Activated CD8-positive, alpha-beta memory T cell treated with anti-CD3 and anti-CD28 coated beads, Interleukin-2, amount 50 U/mL, for 48 hours (primary cell): Measurements from ENCODE around the gene DLK1.
A peak's percentile ranks its signal among the peaks of the same experiment; 100 is the strongest.

Source experiments
- DNase-seq: peaks from one replicate; pipeline ENCODE4 v3.0.0-alpha.2; 2020

DLK1 gene

DNA sequence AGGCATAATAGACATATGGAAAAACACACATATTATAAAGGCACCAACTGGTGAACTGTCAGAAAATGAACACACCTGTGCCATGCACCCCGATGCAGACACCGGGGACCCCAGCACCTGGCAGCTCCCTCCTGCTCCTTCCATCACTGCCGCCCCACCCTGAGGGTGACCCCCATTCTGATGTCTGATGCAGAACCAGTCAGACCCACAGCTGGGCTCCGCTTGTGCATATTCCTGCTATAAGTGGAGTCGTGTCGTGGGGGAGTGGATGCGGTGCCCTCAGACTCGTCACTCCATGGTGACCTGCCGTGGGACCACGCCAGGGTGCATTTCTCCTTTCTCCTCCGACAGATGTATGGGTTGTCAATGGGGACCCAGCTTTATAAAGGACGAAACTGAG, 53.6 kb downstream of the DLK1 start:
- DNase-seq, result peak; percentile 10

DNA sequence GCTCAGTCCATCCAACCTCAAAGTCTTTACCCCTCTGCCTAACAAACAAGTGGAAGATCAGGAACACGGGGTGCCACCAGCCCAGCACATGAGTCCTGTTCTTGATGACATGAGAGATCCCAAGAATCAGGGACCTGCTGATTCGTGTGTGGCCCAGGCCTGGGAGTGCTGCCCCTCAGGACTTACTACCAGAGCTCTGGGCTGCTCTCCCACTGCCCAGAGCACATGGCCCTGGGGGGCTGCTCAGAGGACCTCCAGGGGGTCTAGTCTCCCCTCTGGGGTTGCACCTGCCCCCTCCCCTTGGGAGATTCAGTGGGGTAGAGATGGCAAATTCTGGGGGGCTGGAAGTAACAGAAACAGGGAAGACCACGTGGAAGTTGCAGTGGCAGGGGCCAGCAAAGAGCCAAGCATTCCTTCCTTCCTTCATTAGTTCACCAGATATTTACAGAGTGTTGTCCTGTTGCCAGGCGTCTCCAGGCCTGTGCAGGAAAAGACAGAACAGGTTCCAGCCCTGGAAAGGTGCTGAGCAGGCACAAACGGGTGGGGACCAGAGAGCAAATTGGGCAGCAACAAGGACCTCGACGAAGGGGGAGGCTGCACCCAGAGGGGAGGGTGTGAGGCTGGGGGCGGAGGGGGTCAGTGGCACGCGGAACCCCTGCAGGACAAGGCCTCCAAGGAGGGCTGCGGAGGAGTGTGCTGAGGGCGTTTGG, 54.1 kb downstream of the DLK1 start:
- peak; percentile 36 for DNase-seq

DNA sequence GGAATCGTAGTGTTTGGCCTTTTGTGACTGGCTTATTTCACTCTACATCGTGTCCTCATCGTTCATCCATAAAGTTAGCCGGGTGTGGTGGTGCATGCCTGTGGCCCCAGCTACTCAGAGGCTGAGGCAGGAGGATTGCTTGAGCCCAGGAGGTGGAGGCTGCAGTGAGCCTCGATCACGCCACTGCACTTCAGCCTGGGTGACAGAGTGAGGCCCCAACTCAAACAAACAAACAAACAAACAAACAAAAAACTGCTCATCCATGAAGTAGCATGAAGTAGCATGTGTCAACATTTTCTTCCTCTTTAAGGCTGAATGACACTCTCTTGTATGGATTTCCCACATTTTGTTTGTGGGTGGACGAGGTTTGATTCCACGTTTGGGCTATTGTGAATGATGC, 55.3 kb downstream of the DLK1 start:
- DNase-seq, result no peak

DNA sequence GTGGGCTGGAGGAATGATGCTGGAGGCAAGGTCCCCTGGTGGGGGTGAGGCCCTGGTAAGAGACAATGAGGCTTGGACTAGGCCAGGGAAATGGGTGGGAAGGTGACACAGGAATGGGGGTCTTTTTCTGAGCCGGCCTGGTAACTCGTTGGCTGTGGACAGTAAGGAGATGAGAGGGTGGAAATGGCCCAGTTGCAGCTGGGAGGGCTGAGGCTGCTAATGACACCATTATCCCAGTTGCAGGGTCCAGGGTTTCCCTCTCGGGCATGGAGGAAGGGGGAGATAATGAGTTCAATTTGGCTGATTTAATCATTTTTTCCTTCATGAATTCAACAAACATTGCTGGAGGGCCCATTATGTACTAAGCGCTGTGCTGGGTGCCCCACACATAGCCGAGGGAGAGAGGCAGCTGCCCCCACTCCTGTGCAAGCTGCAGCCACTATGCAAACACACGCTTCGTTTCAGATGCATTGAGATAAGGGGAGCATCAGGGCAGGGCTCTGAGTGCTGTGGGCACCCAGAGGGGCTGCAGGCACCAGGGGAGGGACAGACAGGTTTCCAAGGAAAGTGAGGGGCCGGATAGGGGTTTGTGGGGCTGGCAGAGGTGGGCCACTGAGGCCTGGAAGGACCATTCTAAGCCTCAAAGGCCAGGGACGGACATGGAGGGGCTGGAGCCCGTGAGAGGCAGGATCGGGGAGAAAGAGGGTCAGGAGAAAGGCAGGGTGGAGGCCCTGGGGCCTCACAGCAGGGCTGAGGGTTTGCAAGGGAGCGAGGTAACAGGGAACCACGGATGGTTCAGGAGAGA, 56.0 kb downstream of the DLK1 start:
- DNase-seq, result no peak

DNA sequence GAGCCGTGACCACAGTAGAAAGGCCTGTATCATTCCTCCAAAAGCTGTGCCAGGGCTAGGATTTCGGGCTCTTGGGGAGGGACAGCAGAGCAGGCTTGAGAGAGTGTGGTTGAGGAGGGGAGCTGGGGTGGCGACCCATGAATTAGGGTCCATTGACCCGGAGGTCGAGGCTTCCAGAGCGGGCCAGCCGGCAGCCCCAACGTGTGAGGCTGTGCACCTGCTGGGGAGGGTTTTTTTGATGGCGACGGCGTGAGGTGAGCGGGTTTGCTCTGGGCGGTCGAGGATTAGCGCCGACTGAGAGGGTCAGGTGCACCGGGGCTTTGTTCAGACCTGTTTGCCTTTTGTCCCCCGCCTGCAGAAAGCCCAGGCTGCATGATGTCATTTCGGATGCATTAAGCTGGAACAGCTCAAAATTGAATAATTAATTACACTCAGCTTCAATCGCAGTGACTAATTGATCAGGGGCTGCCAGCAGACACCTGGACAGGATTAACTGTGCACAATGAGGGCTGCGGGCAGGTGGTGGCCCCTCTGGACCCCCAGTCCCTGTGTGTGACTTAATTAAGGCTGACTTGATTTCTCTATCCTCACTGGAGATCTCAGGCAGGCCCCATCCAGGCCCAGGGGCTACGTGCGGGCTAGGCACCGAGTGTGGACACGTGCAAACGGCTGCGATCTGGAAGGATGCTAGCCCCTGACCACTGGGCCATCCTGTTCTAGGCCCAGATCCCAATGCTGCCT, 57.1 kb downstream of the DLK1 start:
- DNase-seq, result no peak

DNA sequence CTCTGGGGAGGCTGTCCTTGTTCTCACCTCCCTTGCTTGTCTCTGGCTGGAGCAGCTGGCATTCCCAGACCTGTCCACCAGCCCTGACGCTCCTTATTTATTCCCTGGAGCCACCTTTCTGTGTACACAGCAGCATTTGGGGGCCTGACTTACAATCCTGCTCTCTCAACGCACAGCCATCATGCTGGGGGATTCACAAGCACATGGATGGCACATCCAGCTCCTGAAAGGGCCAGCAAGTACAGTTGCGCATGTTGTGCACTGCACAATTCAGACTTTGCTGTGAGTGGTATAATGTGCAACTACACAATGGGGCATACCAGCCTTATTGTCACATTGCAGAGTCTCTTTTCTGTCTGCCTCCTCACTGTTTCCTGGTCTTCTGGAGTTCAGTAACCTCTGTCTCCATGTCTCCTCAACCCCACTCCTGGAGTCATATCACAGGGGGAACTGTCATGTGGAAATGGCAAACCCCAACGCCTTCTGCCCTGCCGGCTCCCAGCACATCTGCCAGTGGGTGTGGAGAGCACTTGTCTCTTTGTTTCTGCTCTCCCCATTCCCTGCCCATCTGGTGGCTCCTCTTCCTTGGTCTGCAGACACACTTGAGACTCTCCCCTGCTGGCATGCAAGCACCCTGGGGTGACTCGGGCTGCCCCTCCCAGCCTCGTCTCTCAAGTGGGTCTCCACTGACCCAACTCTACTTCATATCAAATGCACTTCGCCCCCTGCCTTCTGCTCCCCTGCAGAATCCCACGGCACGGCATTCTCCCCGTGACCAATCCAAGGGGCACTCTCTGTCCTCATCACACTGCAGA, 58.0 kb downstream of the DLK1 start:
- no peak for DNase-seq

DNA sequence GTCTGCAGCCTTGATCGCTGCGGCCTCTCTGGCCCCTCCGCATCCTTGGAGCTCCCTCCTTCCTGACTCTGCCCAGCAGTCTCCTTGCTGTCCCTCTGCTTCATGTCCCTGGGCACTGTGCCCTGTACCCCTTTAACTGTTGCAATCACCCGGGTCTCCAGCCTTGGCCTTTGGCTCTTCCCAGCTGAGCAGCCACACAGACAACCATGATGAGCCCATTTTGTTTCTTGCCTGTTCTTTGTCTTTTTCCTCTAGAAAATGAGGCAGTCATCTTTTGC, 58.6 kb downstream of the DLK1 start:
- no peak for DNase-seq

DNA sequence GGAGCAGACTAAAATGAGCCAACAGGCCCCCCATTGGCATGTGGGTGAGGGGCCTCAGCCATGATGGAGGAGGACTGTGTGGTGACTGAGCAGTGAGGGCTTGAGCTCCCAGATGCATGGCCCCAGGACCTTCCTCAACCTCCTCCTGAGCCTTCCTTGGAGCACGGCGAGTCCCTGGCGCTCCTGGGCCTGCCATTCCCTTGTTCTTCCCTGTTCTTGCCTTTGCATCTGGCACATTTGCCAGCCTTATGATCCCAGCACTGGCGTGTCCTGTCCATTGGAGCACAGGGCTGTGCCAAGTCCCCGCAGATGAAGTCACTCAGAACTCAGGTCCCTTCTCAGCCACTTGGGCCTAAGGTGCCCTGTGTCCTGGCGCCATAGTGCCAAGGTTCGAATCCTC, 58.9 kb downstream of the DLK1 start:
- DNase-seq, result no peak

DNA sequence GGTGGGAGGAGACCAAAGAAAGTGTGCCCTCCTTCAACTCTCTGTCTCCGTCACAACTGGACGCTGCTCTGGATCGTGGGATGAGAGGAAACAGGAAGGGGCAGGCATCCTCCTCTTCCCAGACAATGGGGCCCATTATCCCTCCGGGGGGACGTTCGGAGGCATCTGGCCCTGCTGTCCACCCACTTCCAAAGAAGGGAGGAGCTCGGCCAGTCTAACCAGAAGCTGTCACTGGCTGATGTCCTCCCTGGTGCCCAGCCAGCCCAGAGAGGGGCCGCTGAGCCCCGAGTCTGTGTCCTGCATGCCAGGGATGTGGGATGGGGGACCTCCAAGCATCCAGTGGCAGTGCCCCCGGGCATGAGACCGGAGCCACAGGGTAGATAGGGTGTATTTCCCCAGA, 59.4 kb downstream of the DLK1 start:
- no peak for DNase-seq

DNA sequence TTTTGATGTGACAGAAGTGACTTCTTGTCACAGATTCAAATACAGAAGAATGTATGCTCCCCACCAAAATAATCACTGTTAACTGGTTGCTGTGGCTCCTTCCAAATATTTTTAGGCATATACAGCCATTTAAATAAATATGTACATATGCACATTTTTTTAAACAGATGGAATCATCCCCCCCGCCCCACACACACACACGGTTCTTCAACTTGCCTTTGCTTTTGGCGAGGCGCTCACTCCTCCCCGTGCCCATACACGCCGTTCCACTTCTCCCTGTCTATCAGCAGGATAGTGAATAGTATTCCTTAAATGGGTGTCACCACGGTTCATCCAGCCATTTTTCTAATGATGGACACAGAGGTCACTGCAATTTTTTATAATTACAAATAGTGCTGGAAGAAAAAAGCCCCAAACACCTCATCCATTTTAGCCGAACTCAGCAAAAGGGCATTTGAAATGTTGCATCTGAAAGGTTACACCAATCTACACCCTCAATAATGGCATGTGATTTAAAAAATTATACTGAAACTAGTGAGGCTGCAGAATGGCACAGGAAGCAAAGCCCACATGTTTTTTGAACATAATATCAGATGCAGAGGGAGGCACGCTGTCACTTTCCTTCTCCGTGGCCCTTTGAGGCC, 60.0 kb downstream of the DLK1 start:
- no peak for DNase-seq

DNA sequence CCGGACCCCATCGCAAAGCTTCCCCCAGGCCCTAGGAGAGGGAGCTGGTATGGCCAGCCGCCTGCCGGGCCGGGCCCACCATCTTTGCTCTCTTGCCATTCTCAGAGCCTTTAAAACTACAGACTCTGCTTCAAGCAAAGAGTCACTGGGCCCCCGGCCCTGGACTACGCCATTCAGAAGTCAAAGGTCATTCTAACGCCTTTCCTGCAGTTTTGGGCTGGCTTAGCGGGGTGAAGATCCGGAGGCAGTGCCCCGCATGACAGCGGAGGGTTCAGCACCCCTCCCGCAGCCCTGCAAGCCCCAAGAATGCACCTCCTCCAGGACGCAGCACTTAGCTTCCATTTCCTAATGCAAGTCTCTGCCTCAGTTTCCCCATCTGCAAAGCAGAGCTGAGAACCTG, 61.0 kb downstream of the DLK1 start:
- DNase-seq, result no peak
